Non-pigmented ciliary epithelial cell (primary cell): ENCODE data around the gene ZNF362.
"Not testable (repeated sequence)": the region's sequence is repeated elsewhere in the genome, so short reads cannot be mapped to it uniquely, and the experiment has no call there.

ENCODE experiments used
- DNase-seq: peaks from one replicate; pipeline ENCODE4 v3.0.0-alpha.2; 2010; ENCODE audit warnings: low read depth

The ZNF362 gene

GRCh38 chr1:33306653-33307493 lies 50.6 kb downstream of the ZNF362 start:
- DNase-seq: no peak

GRCh38 chr1:33307494-33307864 lies 51.2 kb downstream of the ZNF362 start:
- no peak for DNase-seq

GRCh38 chr1:33309351-33309750 lies 53.1 kb downstream of the ZNF362 start:
- not testable (repeated sequence) for DNase-seq

- DNase-seq: no peak
Measured at GRCh38 chr1:33310702-33311101, 54.4 kb downstream of the ZNF362 start.

GRCh38 chr1:33311706-33312412 lies 55.6 kb downstream of the ZNF362 start:
- no peak for DNase-seq

GRCh38 chr1:33312413-33312749 lies 56.1 kb downstream of the ZNF362 start:
- DNase-seq: no peak

GRCh38 chr1:33314416-33314815 lies 58.1 kb downstream of the ZNF362 start:
- no peak for DNase-seq

GRCh38 chr1:33316601-33317000 lies 60.3 kb downstream of the ZNF362 start:
- DNase-seq: no peak

- DNase-seq: no peak
Measured at GRCh38 chr1:33317354-33317753, 61.1 kb downstream of the ZNF362 start.

- no peak for DNase-seq
Measured at GRCh38 chr1:33317946-33318345, 61.7 kb downstream of the ZNF362 start.

GRCh38 chr1:33319186-33319948 lies 63.1 kb downstream of the ZNF362 start:
- DNase-seq: no peak

- no peak for DNase-seq
Measured at GRCh38 chr1:33319949-33320618, 63.8 kb downstream of the ZNF362 start.

GRCh38 chr1:33320619-33321165 lies 64.4 kb downstream of the ZNF362 start, which contains the start of gene A3GALT2:
Gene A3GALT2, minus strand, starts transcription at chr1:33321098. Its CDS starts 0 bp downstream, at chr1:33321098.
- no peak for DNase-seq

GRCh38 chr1:33321178-33321577 lies 64.9 kb downstream of the ZNF362 start:
- no peak for DNase-seq

- DNase-seq: no peak
Measured at GRCh38 chr1:33322109-33322508, 65.8 kb downstream of the ZNF362 start.

GRCh38 chr1:33322870-33323585 lies 66.7 kb downstream of the ZNF362 start:
- DNase-seq: no peak

GRCh38 chr1:33323663-33324477 lies 67.6 kb downstream of the ZNF362 start:
- no peak for DNase-seq

GRCh38 chr1:33324677-33325575 lies 68.6 kb downstream of the ZNF362 start:
- DNase-seq: no peak

GRCh38 chr1:33326785-33327184 lies 70.5 kb downstream of the ZNF362 start:
- DNase-seq: no peak
